GM19328 (cell line): ENCODE measurements around the gene PRPF4.
"Not testable (repeated sequence)": the region's sequence is repeated elsewhere in the genome, so short reads cannot be mapped to it uniquely, and the experiment has no call there.

ENCODE experiments used
- ATAC-seq: cut with Tn5 transposase; IDR thresholded peaks from one replicate; pipeline ENCODE4 v1.9.1; 2021; ENCODE audit warnings: mild to moderate bottlenecking, moderate library complexity; ENCODE audit not compliant: unreplicated experiment

PRPF4 gene

DNA sequence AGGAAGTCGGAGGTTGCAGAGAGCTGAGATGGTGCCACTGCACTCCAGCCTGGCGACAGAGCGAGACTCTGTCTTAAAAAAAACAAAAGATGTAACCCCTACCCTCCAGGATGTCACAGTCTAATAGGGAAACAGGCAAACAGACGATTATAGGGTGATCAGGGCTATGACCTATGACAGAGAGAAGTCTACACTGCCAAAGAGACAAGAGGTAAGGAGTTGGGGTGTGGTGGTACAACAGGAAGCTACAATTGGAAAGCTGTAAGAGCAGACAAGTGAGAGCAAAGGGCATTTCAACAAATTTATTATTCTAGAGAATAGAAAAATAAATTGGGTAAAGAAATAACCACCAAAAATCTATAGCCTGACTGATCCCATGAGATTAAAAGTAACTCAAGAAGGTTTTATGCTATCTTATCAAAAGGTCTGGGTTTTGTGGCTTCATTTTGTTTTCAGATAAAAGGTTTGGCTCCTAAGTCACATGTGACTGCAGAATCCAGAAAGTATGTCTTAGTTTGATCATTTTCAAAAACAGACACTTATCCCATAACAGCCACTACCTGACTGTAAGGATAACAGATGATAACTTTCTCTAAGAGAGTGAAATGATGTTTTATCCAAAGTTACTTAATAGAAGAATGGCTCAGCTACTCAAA, 7.4 kb upstream of the PRPF4 start:
- ATAC-seq: no peak

DNA sequence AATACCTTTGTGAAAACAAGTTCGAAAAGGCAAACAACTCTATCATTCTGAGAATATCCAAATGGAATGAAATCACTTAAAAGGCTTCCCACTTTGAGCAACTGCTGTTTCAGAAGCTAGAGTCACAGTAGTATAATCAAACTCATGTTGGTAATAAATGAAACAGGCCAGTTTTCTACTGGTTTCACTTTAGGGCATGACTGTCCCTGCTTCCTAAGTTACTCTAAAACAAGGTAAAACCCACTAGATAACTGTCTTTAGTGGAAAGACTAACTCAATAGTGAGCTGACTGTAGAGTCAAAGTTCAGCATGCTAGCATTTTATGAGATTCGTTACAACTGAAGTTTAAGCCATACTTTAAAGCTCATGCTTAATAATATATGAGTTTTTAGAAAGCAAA, 6.1 kb upstream of the PRPF4 start:
- no peak for ATAC-seq

DNA sequence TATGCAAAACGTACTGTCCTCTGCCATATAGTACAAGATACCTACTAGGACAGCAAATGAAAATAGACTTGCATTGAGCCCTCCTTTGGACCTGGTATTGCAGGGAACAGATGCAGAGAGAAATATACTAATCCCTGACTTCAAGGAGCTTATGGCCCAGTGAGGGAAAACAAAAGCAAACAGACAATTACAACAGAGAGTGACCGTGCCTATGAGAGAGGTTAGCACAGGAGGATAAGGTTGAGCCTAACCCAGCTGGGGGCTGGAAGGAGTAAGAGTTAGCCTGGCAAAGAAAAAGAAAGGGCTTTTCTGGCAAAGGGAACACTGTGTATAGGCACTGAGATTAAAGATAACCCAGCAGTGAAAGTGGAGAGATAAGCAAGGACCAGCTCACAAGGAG, 5.6 kb upstream of the PRPF4 start:
- ATAC-seq: no peak

DNA sequence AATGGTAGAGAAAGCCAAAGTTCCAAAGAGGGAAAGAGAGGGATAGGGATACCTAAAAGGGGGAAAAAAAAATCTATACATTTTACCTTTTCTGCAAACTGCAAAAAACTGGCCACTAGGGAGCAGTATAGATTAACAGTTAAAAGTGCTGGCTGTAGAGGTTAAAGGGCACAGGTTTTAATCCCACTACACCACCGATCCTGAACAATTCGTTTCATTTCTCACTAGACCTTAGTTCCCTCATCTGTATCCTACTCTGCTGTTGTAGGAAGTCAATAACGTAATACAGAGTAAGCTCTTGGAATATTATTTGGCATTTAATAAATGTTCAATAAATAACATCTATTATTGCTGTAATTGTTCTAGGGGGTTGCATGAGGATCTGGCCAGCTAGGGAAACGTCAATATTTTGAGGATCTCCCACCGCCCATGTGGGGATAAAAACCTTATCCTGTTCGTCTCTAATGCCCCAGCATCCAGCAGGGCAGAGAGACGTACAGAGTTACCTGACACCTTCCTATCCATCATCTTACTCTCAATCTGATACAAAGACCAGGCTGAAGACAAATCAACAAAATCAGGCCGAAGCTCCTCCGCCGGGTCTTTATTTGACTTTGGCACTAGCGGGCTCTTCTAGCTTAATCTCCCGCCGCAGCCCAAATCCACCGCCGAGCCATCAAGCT, 843 bp upstream of the PRPF4 start:
- no peak for ATAC-seq

DNA sequence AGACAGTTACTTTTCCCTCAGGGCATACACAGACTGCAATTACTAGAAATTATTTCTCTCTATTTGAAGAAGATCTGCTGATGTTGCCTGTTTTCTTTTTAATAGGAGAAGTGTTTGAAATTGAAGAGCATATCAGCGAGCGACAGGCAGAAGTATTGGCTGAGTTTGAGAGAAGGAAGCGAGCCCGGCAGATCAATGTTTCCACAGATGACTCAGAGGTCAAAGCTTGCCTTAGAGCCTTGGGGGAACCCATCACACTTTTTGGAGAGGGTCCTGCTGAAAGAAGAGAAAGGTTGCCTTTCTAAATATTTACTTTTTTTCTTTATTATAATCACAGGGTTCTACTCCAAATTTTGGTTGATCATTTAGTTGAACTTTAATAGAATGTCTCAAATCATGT, 3.4 kb downstream of the PRPF4 start:
- no peak for ATAC-seq

DNA sequence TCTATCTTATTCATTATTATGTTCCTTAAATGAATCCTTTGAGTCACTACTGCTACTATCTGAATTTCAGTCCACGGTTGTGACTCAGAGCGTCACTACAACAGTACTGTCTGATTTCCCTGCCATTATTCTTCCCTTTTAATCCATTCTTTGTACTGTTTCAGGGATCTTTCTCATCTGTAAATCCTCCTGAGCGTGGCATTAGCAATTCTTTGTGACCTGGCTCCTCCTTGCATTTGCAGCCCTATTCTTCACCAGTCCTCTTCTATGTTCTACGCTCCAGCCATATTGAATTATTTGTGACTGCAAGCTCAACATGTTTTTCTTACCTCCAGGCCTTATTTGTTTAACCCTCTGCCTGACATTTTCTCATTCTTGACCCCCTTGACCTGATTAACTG, 5.9 kb downstream of the PRPF4 start:
- ATAC-seq: no peak

DNA sequence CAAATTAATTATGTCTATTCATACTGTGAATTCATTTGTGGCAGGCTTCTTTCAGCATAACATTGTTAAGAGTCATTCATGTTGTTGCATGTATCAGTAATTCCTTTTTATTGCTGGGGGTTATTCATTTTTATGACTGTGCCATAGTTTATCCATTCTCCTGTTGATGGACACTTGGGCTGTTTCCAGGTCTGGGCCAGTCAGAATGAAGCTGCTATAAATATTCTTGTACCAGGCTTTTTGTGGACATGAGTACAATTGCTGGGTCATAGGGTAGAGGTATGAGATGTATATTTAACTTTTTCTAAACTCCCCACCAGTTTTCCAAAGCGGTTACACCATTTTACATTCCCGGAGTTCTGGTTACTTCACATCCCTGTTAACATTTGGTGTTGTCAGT, 13.6 kb downstream of the PRPF4 start:
- ATAC-seq: no peak

DNA sequence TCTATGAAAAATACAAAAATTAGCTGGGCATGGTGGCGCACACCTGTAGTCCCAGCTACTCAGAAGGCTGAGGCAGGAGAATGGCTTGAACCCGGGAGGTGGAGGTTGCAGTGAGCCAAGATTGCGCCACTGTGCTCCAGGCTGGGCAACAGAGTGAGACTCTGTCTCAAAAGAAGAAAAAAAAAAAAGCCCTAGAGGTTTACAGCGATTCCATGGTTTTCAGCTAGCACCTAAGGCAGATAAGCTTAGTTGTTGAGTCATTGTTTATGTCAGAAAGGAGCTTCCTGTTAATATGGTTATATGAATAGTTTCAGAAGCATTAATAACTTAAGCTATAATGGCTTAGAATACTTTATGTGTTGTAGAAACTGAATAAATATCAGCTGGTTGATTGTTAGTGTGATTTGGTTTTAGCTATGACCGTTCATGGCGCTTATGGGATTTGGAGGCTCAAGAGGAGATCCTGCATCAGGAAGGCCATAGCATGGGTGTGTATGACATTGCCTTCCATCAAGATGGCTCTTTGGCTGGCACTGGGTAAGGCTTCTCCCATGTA, 14.7 kb downstream of the PRPF4 start:
- no peak for ATAC-seq

DNA sequence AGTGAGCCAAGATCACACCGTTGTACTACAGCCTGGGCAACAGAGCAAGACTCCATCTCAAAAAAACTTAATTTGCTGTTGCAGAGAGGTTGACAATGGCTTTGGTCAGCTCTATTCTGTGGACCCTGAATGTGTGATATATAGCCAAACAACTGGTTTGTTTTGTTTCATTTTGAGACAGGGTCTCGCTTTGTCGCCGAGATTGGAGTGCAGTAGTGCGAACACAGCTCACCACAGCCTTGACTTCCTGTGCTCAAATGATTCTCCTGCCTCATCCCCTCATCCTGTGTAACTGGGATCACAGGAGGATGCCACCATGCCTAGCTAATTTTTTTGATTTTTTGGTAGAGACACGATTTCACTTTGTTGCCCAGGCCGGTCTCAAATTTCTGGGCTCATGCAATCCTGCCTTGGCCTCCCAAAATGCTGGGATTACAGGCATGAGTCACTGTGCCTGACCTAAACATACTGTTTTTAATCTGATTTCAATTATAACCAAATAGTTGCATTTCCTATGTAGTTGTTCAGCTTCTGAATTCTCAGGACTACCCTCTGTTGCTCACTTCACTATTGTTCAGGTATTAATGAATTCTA, 17.9 kb downstream of the PRPF4 start:
- ATAC-seq: no peak

DNA sequence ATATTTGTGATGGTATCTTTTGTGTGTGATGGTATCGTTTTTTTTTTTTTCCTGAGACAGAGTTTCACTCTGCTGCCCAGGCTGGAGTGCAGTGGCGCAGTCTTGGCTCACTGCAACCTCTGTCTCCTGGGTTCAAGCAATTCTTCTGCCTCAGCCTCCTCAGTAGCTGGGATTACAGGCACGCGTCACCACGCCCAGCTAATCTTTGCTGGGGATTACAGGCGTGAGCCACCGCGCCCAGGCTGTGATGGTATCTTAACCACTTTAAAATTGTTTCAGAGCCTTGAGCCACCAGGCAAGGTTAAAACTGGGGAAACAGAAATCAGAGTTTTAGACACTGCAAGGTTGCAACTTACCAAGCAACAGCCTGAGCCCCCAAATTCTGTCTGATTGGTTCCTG, 20.8 kb downstream of the PRPF4 start:
- ATAC-seq: not testable (repeated sequence)

DNA sequence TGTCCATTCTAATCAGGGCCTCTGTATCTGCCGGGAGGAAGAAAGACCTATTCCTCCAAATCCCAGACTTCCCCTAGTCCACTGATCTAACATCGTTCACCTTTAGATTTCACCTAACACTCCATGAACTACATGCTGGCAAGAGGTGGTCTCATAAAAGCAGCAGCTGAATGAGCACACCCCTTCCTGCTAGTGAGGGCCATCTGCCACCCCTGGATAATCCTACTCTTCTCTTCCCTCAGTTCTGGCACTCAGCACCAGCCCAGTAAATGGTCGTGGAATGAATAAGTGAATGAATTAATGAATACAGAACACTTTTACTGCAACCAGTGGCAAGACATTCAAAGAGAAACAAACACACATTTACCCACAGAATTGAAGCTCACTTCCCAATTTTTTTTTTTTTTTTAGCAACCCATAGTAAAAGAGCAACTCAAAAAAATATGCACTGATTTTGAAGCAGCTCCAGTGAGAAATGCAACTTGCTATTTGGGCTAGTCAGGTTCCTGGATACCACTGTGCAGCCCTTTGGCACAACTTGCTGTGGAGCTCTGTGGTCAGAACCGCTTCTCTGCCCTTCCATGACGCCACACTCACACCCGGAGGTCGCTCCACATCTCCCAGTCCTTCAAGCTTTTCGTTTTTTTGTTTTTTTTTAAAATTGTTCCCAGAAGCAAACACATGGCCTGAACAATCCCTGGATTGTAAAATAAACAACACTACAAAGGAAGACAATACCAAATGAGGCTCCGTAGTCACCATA, 21.5 kb downstream of the PRPF4 start:
- no peak for ATAC-seq

DNA sequence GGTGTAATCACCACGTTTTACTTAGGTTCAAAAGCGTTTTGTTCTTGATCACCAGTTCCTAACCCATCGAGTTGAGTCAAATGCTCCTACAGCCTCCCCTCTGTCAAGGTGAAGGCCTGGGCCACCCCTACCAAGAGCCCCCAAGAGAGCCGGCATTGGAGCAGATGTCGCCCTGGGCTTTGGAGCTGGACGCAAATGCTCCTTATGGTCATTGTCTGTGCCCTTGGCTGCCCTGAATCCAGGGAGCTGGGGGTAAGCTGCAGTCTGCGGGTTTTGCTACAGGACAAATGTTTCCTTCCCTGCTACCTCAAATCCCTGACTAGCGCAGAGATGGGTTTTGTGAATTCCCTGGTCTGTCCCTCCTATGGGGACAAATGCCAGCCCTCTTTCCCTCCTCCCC, 22.9 kb downstream of the PRPF4 start:
- ATAC-seq: no peak

DNA sequence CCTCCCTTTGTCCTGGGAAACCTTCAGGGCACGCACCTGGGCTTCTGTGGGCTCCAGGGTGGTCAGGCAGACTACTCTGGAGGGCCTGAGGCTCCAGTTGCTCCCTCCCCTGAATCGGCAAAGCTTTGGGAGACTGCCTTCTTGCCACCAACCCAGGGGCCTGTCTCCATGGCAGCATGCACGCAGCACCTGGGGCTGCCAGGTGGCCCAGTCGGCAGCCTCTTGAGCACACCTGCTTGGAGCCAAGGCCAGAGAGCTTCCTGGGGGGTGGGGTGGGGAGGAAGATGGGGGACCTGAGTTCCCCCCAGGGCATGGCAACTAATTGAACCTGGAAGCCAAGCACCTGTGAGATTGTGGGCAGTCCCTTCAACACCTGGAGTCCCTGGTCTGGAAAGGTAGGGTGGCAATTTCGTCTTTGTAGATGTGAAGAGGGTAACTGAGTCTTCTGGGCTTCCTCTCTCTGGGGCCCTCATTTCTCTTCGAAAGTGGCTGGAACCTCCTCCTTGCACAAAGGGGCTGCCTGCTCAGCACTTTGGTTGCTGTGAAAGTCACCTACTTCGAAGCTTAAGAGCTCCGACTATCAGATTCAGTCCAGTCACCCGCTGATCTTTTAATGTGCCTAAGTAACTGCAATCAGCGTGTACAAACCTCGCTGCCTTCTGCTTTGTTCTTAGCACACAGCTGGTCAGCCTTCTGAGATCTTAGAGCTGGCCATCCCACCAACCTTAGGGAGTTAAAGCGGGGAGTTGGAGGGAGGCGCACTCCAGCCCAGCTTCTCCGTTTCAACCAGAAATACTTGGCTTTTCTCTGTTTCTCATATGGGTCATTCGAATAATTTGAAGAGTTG, 23.7 kb downstream of the PRPF4 start:
- no peak for ATAC-seq

DNA sequence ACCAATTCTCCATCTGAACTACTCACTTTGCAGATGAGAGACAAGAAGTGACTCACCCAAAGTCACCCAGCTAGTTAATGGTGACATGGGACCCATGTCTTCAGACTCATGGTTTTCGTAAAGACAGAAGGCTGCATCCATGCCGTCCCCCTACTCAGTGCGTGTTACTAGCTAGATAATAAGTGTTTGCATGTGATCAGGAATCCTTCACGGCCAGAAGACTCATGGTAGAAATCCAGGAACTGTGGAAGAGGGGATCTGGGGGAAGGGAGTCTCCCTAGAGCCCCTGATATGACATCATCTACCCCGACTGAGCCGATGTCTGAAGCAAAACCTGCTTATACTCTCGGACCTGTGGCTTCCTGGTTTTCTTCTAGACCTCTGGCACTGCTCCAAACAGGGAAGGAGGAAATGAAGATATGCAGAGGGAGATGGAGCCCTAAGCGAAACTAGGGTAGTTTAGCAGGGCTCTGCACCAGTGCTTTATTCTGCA, 24.4 kb downstream of the PRPF4 start:
- no peak for ATAC-seq

DNA sequence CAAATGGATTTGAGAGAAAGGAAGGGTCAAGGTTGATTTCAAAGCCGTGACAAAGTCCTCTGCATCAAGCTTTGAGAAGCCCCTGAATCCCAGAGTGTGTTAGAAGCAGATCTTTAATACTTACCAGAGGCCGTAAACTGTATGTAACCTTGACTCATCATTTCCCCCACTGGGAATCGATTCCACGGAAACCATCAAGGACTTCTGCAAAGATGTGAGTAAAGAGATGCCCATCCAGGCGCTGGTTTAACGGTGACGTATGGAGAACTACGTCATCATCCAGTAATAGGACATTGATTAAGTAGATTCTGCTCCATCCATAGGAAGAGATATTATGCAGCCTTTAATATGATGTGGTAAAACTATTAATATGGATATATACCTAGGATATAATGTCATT, 26.1 kb downstream of the PRPF4 start:
- ATAC-seq: no peak

DNA sequence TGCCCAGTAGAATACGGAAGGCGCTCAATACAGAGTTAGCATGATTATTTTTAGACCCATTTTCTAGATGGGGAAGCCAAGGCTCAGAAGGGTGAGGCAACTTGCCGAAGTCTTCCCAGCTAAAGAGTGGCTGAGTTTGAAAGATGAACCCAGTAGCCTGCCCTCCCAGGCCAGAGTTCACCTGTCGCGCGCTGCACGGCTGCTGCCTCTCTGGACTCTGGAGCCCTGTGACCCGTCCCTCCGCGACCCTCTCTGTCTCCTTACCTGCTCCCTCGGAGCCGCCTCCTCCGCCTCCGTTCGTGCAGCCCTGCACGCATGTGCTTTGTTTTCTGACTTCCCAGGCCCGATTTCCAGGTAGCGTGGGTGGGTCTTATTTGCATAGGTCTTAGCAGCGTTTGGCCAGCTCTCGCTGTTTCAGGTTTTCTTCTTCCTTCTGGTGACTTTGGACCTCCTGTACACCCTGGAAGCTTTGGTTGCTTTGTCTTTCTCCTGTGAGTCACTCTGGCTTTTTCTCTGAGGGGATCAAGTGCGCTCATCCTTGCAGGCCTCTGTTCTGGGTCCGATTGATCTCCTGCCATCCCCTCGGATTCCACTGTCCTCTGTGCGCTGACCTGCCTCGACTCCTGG, 27.4 kb downstream of the PRPF4 start, which contains the start of gene RNF183:
Gene RNF183 (minus strand): TSS at position 585 of the 627 bp plus-strand sequence. CDS start 5,192 bp downstream, outside the sequence.
- no peak for ATAC-seq

DNA sequence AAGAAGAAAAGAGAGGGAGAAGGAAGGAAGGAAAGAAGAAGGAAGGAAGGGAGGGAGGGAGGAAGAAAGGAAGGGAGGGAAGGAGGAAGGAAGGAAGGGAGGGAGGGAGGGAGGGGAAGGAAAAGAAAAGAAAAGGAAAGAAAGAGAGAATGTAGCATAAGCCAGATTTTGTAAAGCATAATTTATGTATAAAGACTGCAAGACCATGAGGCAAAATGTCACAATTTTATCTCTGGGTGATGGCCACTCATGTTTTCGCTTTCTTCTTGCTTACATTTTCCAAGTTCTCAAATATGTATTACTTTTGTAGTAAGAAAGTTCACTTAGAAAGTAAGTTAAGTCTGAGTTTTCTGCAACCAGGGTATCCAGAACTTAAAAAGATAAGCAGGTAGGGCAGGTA, 31.1 kb downstream of the PRPF4 start:
- no peak for ATAC-seq

DNA sequence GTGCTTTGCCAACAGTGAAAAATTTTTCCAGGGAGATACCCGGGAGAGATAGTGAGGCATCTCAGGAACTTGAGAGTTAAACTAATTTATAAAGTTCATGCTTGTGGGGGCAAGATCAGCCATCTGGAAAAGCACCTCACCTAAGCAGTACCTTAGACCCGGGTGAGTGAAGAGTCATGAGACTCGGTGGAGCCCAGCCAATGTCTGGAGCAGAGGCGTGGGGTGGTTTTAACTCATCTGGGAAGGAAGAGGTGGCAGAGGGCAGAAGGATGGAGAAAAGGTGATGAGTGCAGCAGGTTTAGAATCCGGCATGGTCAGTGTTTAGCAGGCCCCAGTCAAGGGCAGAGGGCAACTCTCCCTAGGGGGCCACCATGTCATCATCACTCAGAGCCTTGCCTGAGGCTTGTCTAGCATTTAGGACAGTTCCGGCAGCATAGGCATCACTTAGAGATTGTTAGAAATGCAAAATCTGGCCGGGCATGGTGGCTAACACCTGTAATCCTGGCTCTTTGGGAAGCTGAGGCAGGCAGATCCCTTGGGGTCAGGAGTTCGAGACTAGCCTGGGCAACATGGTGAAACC, 32.0 kb downstream of the PRPF4 start:
- ATAC-seq: no peak

DNA sequence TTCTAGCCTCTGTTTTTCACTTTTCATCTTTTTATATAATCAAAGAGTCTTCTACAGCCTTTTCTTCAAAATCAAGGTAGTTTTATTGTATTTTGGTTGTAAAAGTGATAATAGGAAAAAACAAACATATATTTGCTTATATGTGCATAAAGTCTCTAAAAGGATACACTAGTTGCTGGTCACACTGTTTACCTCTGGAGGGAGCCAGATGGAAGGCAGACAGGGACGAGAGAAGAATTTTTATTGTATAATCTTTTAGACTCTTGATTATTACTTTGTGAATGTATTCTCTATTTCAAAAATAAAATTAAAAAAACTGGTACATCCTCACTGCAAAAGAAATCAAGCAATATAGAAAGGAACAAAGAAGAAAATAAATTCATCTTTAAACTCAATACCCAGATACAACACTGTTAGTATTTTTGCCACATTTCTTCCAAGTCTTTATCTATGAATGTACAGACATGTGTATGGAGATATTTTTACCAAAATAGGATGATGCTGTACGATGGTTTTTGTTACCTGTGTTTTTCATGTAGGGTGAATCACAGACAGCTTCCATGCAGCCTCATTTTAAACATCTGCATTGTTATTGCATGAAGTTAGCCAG, 33.9 kb downstream of the PRPF4 start:
- no peak for ATAC-seq
